H1 (cell line): ENCODE results near the gene CDC42EP4.

ENCODE experiments used
- EZH2 ChIP-seq: fragments of 200-600 bp; sonication (generic); IDR thresholded peaks from 2 replicates; pipeline ENCODE4 v1.7.1; 2012; ENCODE audit warnings: low read depth, mild to moderate bottlenecking, moderate library complexity, low read length, inconsistent platforms; ENCODE audit not compliant: severe bottlenecking
- POLR2A ChIP-seq, 2 experiments: IDR thresholded peaks; 1 replicate in 1 of 2; 2 replicates in 1 of 2; pipeline ENCODE4 v1.6.1; 2011; ENCODE audit warnings: low read depth in 2 of 2, low read length in 2 of 2, mild to moderate bottlenecking in 2 of 2; ENCODE audit errors: control extremely low read depth in 1 of 2
- RAD21 ChIP-seq, 2 experiments: IDR thresholded peaks in 1 of 2; conservative IDR thresholded peaks in 1 of 2; 2 replicates each; pipeline ENCODE4 v1.6.1; 2011; ENCODE audit warnings: low read depth in 2 of 2, low read length in 2 of 2, improper control_type of control experiment in 1 of 2, inconsistent platforms in 1 of 2, mild to moderate bottlenecking in 1 of 2, moderate library complexity in 1 of 2
- TF ChIP-seq, protein P1 (sequence below), 3 experiments: IDR thresholded peaks; 1 replicate in 2 of 3; 2 replicates in 1 of 3; pipeline versions ENCODE4 v1.5.1 to v1.6.1; 2011; ENCODE audit warnings: low read length in 3 of 3, mild to moderate bottlenecking in 3 of 3, inconsistent platforms in 2 of 3, low read depth in 1 of 3, moderate library complexity in 1 of 3; ENCODE audit not compliant: insufficient read depth in 1 of 3; ENCODE audit errors: control extremely low read depth in 1 of 3

DNA sequence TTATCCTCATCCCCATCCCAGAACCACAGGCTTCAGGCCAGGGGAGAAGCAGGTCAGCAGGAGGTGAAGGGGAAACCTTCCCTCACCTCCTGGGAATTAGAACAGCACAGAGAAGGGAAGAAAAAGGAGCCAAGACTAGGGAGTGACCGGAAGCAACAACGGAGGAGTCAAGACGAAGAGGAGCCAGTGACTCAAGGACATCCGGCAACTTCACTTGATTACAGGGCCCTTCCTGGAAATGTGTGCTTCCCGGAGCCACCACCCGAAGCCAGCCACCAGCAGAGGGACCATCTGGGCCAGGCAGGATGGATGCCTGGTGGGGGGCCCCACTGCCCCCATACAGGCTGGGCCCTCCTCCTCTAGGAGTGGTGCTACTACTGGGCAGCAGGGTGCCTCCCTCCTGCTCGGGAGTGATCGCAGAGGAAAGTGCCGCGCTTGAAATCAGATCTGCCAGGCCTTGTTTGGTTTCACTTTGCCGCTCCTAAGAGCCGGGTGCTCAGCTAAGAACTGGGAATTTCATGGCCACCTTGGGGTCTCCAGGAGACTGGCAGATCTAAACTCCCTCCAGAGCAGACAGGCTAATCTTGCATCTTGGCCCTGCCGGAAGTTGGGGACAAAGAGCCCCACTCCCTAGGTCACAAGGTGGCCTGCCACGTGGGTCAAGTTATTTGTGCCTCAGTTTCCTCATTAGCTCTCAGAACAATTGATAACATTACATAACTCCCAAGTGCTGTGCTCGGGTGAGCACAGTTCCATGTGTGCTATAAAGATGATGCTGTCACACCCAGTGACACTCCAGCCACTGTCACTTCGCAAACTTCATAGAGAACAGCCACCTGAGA is 6.6 kb downstream of the CDC42EP4 start:
- TF ChIP-seq EZH2 = no peak
- TF ChIP-seq POLR2A (IDR thresholded peaks at IDR 0.05; ENCODE audit: control extremely low read depth in 1 of 2, low read depth in 2 of 2, low read length in 2 of 2) = no peak
- TF ChIP-seq, protein P1, sequence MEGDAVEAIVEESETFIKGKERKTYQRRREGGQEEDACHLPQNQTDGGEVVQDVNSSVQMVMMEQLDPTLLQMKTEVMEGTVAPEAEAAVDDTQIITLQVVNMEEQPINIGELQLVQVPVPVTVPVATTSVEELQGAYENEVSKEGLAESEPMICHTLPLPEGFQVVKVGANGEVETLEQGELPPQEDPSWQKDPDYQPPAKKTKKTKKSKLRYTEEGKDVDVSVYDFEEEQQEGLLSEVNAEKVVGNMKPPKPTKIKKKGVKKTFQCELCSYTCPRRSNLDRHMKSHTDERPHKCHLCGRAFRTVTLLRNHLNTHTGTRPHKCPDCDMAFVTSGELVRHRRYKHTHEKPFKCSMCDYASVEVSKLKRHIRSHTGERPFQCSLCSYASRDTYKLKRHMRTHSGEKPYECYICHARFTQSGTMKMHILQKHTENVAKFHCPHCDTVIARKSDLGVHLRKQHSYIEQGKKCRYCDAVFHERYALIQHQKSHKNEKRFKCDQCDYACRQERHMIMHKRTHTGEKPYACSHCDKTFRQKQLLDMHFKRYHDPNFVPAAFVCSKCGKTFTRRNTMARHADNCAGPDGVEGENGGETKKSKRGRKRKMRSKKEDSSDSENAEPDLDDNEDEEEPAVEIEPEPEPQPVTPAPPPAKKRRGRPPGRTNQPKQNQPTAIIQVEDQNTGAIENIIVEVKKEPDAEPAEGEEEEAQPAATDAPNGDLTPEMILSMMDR (IDR thresholded peaks at IDR 0.05; ENCODE audit: control extremely low read depth in 1 of 3, insufficient read depth in 1 of 3, low read depth in 1 of 3, low read length in 3 of 3) = peak; percentile 41 to 48 (median 46)
- peak; percentile 48 to 63 for TF ChIP-seq RAD21 (IDR thresholded peaks at IDR 0.05 in 1 of 2, conservative IDR thresholded peaks at IDR 0.05 in 1 of 2; ENCODE audit: low read depth in 2 of 2, low read length in 2 of 2)
